Panc1 (cell line): ENCODE measurements around the gene NPC1L1.

Source experiments
- CTCF ChIP-seq: fragments of 450-650 bp; IDR thresholded peaks from 2 replicates; pipeline ENCODE4 v1.5.1; 2017; ENCODE audit warnings: mild to moderate bottlenecking
- POLR2AphosphoS5 ChIP-seq: IDR thresholded peaks from 2 replicates; pipeline ENCODE4 v1.6.1; 2012; ENCODE audit warnings: mild to moderate bottlenecking, low read depth, low read length, moderate library complexity
- SIN3A ChIP-seq: IDR thresholded peaks from 2 replicates; pipeline ENCODE4 v1.6.1; 2012; ENCODE audit warnings: low read depth, mild to moderate bottlenecking, low read length, moderate library complexity, borderline replicate concordance; ENCODE audit not compliant: insufficient read depth
- TCF7L2 ChIP-seq: IDR thresholded peaks from 2 replicates; pipeline ENCODE4 v1.6.1; 2011; ENCODE audit warnings: mild to moderate bottlenecking, low read depth, low read length, inconsistent platforms

DNA sequence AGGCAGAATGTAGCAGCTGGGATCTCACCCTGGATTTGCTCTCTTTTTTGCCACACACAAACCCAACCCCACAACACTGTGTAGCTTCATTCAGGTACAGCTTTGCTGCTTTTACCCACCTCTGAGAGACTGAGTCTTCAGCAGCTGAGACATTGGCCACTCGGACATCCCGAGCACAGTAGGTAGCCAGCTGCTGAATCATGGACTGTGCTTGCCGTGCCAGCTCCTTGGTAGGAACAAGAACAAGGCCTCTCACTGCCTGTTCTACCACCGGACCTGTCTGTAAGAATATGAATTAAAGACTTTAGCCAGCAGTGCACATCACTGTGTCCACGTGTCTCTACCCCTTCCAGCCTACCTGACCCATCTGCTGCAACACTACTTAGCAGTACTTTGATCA lies 31.6 kb upstream of the NPC1L1 start:
- no peak for TF ChIP-seq CTCF
- no peak for TF ChIP-seq TCF7L2
- no peak for TF ChIP-seq POLR2AphosphoS5
- no peak for TF ChIP-seq SIN3A
